ENCODE results near the gene ROBO4.

DNA sequence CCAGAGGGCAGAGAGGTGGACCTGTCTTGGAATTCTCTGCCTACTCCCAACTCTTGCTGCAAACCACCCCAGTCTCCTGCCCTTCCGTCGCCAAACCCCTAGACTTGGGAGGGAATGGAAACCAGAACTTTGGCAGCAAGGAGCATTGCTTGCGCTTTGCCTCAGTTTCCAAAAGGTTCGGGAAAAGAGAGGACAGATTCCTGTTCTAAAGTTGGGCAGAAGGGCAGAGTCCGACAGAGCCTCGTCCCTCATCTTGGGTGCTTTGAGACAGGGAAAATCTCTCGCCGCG lies 32.8 kb downstream of the ROBO4 start:
- TF ChIP-seq CTCF (IDR thresholded peaks at IDR 0.05; ENCODE audit: insufficient read depth, low read depth, low read length): no peak
- no peak for TF ChIP-seq EZH2 (IDR thresholded peaks at IDR 0.05; ENCODE audit: insufficient read depth, low read length)
